UCSD-AML1 (cell line): ENCODE results near the gene ATP13A5.

Source experiments
- DNase-seq: peaks from one replicate; lab custom pipeline; 2025; ENCODE audit not compliant: unreplicated experiment; lab: John Stamatoyannopoulos, UW

Gene ATP13A5

DNA sequence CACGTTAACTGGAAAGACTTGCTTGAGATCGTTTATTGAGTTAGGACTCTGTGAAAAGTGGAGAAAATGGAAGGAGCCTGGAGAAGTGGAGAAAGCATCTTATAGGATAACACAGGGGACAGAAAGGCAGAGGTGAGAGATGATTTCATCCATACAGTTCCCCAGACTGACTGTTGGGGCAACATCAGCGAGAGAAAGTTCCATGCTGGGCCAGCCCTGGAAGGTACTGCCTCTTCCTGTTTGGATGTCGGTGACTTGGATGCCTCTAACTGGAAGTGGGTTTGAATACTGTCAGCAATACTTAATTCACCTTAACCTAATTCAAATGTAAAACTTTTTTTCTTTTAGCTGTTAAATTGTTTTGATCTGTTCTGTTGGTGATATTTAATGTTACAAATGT, 32.3 kb downstream of the ATP13A5 start:
- DNase-seq, result no peak

DNA sequence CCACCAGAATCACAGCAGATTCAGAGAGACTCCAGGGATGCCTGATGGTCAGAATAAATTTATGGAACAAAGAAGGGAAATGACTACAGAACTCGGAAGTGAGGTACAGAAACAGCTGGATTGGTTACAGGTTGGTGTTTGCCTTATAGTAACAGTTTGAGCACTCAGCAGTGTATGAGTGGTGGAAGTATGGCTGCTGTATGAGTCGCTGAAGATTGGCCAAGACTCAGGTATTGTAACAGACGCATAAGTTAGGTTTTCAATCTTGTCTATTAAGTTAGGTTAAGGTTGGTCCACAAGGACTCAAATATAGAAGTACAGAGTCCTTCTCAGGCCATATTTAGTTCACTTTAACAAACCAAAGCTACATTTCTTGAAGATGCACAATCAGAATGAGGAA, 33.1 kb downstream of the ATP13A5 start:
- no peak for DNase-seq

DNA sequence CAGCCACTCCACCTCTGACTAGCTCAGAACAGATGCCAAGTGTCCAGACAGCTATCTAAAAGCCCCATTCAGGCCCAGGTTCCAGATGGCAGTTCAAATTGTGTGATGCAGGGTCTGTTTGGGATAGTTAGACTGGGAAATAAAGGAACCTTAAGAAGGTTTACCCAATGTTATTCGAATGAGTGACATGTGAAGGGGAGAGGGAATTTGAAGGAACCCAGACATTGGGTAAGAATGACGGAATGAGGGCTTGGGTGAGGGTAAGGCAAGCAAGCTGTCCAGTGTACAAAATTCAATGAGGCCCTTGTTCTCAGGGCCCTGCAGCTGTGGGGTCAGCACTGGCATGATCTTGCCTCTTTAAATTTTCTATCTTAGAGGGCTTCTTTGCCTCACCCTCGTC, 34.1 kb downstream of the ATP13A5 start:
- no peak for DNase-seq

GRCh38 chr3:193343726-193344222, 34.8 kb downstream of the ATP13A5 start:
- DNase-seq, result no peak

GRCh38 chr3:193342551-193342950, 36.0 kb downstream of the ATP13A5 start:
- DNase-seq, result no peak

DNA sequence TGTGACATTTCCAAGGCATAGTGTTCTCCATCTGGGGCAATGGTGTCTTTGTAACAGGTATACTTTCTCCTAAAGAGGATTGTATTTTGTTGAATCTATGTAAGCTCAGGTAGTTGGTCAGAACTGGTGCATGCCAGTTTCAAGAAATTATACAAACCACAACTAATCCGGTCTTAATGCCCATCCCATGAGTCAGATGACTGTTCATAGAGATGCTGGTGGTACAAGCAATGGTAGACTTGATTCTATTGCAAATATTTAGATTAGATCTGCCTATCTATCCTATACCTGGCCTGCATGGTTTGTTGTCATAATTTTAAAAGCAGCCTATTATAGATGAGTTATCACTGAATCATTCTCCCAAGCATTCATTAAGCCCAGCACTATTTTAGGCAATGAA, 43.5 kb downstream of the ATP13A5 start:
- DNase-seq, result no peak

GRCh38 chr3:193333229-193333628, 45.3 kb downstream of the ATP13A5 start:
- DNase-seq, result no peak

DNA sequence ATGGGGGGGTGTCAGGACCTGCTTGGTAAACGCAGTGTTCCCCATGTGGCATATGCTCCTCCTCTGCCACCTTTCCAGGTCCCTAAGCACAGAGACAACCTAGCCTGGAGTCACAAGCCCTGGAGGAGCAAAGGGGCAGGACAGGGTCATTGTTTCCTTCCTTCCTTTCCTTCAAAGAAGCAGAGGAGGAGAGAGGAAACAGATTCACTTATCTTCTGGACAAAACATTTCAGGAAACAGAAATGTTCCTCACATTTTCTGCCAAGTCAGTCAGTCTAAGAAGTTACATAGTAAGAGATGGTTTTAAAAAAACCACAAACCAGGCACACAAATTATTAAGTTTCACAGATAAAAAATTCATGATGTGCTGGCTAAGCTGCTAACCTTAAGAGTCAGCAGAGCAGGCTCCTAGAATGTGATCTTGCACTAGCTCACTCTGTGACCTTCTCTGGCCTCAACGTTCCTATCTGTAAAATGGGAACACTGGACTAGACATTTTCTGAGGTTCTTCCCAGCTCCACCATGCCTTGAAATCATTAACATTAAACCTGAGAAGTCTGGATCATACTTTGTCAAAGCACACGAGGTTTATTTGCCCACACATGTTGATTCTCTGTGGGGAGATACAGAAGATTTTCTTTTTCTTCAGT, 47.9 kb downstream of the ATP13A5 start:
- DNase-seq, result no peak

DNA sequence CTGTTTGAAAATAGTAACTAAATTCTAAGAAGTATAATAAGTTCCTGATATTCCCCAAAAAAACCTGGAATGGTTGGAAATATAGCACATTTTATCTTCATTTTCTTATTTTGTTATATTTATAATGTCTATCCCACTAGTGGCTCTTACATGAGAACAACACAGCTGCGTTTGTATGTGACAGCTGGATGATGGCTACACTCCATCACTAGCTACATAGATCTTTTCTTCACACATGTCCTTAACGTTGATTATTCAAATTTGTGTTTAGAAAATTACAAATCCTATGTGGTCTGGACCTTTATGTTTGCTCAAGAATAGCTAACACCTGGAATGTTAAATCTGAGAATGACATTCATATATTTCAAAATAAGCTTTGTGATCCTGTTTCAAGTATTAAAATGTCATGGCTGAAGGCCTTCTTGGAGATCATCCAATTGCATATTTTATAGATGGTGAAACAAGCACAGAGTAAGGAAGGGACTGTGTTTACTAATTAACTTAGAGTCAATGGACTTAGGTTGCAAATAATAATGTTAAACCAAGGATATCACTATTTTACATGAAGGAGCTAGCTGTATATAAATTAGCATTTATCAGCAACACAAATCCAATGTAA, 60.8 kb downstream of the ATP13A5 start:
- no peak for DNase-seq

GRCh38 chr3:193314161-193314560, 64.4 kb downstream of the ATP13A5 start:
- no peak for DNase-seq

GRCh38 chr3:193313061-193313958, 65.2 kb downstream of the ATP13A5 start:
- no peak for DNase-seq

GRCh38 chr3:193310914-193311723, 67.4 kb downstream of the ATP13A5 start:
- DNase-seq, result no peak

DNA sequence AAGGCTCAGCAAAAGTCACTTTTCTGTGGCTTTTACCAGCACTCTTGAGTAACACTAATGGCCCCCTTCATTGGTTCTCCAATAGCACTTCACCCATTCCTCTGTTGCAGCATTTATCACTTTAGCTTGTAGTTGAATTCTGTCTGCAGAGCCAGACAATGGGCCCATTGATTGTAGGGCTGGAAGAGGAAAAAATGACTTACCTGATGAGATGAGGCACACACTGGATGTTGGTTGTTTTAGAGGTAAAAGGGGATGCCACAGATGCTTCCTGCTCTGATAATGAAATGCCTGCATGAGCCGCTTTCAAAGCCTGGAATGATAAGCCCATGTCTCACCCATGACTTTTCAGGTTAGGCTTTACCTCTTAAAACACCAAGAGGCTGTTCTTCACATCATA, 73.2 kb downstream of the ATP13A5 start:
- DNase-seq, result no peak

DNA sequence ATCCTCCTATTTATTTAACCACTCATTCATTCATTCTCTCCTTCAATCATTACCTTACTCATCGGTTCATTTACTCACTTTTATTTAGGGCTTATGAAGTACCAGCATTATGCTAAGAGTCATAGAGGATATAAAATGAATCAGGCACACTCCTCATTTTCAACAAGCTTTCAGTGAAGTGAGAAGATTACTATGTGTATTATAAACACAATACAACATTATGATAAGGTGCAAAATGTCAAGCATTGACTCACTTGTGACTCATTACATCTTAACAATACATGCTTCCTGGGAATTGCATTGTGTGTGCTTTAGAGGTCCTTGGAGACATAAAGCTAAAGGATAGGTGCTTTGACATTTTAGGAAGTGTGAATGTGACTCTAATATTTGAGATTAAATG, 77.1 kb downstream of the ATP13A5 start:
- DNase-seq, result no peak

GRCh38 chr3:193297421-193297820, 81.1 kb downstream of the ATP13A5 start:
- DNase-seq, result no peak

DNA sequence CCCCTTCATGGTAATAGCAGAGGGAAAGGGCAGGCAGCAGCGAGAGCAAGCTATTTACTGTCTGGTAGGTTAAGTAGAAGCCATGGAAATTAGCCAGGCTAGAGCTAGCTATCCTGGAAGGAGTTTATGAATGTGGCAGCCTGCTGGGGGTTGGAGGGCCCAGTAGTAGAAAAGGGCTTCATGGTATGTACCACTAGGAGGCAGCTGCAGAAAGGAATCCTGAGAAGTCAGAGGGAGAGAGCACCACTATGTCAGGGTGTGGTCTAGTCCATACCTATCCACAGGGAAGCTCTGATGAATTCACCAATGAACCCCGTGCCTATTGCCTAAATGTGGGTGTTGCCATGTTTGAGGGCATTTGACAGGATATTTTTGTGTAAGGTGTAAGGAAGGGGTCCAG, 82.6 kb downstream of the ATP13A5 start:
- no peak for DNase-seq

GRCh38 chr3:193292386-193292785, 86.2 kb downstream of the ATP13A5 start:
- DNase-seq, result no peak

DNA sequence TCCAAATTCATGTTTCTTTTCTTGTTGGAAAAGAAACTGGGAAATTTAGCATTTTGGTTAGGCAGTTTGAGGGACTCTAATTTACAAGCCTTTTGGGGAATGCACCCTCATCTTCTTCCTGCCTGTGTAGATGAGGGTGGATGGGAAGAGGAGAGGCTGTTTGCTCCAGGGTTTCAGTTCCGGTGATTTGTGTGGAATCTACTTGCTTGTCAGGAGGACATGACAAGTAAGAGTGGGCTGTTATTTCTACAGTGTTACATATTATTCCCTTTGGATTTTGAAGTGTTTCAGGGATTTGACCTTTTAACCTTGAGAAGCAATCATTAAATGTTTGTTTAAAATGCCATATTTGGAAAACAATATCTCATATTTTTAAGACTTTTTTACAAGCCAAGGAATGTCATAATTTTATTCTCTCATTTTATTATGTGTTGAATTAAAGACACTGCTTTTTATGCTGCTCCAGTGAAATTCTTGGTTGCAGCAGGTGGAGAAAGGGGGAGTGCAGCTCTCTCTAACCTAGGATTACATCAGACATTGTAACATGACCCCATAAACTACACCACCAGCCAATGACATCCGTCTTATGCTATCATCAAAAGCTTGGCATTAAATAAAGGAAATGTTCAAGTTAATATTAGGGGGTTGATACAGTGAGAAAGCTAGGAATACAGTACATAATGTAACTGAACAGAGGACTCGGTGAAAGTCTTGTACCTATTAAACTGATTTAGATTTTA, 107.3 kb downstream of the ATP13A5 start:
- DNase-seq, result no peak

GRCh38 chr3:193270451-193270850, 108.1 kb downstream of the ATP13A5 start:
- no peak for DNase-seq

GRCh38 chr3:193269343-193270028, 109.1 kb downstream of the ATP13A5 start:
- no peak for DNase-seq
